ENCODE measurements around the gene DGKI. TPM values are rescaled to one million over a fixed set of nuclear protein-coding genes. Genes with fewer than 3 reads are reported as not detected.

Gene DGKI
- total RNA-seq, 1 experiment from 2014 or later: 0.55 TPM

DNA sequence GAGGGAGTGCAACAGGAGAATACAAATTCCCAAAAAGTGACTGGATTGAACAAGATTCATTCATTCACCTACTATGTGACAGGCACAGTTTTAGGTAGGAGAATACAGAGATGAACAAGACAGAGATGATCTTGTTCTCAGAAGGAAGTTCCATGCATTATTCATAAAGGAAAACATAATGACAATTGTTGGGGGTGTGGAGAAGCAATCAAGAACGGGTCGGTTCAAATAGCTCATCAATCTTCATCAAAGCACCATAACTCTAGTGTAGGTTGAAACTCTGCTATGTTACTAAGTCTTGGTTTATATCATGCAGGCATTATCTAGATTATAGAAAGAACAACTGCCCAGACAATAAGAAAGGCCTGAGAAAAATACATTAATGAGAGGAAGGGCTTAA is 243.7 kb downstream of the DGKI start:
- Histone ChIP-seq H3K23me2 (ENCODE audit: insufficient read length, low read depth, low read length, poor library complexity, severe bottlenecking) (no peaks in the 10 kb centered on the region), H2BK12ac (ENCODE audit: insufficient read length, low read depth, low read length) (no peak overlapping the region), H2BK5ac (ENCODE audit: insufficient read length, low read length) (no peak overlapping the region), H2BK20ac (ENCODE audit: low read depth, low read length, poor library complexity, severe bottlenecking) (no peak overlapping the region), H3T11ph (ENCODE audit: low read length) (no peak overlapping the region), H4K20me1 (ENCODE audit: control insufficient read depth, insufficient read depth, insufficient read length) (no peaks in the 10 kb centered on the region), H3K18ac (ENCODE audit: insufficient read length, low read depth, low read length) (no peak overlapping the region), H3K79me1 (ENCODE audit: insufficient read depth, low read depth, low read length, poor library complexity, severe bottlenecking) (no peaks in the 10 kb centered on the region), H3K79me2 (ENCODE audit: insufficient read depth, low read length) (no peaks in the 10 kb centered on the region), H2BK15ac (ENCODE audit: low read depth, low read length) (no peak overlapping the region), H4K5ac (ENCODE audit: insufficient read length, low read depth, low read length) (no peak overlapping the region), H3K4ac (ENCODE audit: low read depth, low read length) (no peak overlapping the region), H3K27me3 (ENCODE audit: insufficient read depth, low read length) (no peaks in the 10 kb centered on the region), H4K8ac (replicated peaks; ENCODE audit: insufficient read length, low read depth, low read length) (no peak overlapping the region), H4K91ac (ENCODE audit: insufficient read length, low read depth, low read length) (no peak overlapping the region), H2AK5ac (ENCODE audit: insufficient read length, low read length) (no peak overlapping the region), H3K4me1 (ENCODE audit: insufficient read depth, low read length) (no peaks in the 10 kb centered on the region), H3K56ac (ENCODE audit: insufficient read length, low read depth, low read length) (no peak overlapping the region), H3K4me2 (ENCODE audit: insufficient read depth, insufficient read length, low read length) (no peak overlapping the region), H3K9me3 (ENCODE audit: control insufficient read depth, low read depth, low read length) (no peaks in the 10 kb centered on the region), H3K14ac (ENCODE audit: insufficient read depth, low read length) (no peak overlapping the region), H3K23ac (ENCODE audit: insufficient read length, low read depth, low read length) (no peak overlapping the region), H2AFZ (ENCODE audit: low read length) (no peak overlapping the region), H2BK120ac (ENCODE audit: low read depth, low read length, poor library complexity, severe bottlenecking) (no peak overlapping the region), H3K27ac (ENCODE audit: insufficient read length, low read depth, low read length) (no peak overlapping the region), H3K9ac (ENCODE audit: extremely low read depth, insufficient read length, low read length) (no peak overlapping the region)
- no CpG with 5 or more reads among the region's 2 CpGs for WGBS (ENCODE audit: extremely low coverage, insufficient read length, low lambda C conversion rate)
- Mint-ChIP-seq H3K4me3 (no peak overlapping the region), H3K9me3 (no peaks in the 10 kb centered on the region), H3K36me3 (ENCODE audit: insufficient read depth in 1 of 3, low read depth in 3 of 3) (no peaks in the 10 kb centered on the region), H3K27me3 (ENCODE audit: low read depth) (no peaks in the 10 kb centered on the region), H3K27ac (no peak overlapping the region), H3K4me1 (no peaks in the 10 kb centered on the region)
- no peak for DNase-seq
- TF ChIP-seq, protein P1, sequence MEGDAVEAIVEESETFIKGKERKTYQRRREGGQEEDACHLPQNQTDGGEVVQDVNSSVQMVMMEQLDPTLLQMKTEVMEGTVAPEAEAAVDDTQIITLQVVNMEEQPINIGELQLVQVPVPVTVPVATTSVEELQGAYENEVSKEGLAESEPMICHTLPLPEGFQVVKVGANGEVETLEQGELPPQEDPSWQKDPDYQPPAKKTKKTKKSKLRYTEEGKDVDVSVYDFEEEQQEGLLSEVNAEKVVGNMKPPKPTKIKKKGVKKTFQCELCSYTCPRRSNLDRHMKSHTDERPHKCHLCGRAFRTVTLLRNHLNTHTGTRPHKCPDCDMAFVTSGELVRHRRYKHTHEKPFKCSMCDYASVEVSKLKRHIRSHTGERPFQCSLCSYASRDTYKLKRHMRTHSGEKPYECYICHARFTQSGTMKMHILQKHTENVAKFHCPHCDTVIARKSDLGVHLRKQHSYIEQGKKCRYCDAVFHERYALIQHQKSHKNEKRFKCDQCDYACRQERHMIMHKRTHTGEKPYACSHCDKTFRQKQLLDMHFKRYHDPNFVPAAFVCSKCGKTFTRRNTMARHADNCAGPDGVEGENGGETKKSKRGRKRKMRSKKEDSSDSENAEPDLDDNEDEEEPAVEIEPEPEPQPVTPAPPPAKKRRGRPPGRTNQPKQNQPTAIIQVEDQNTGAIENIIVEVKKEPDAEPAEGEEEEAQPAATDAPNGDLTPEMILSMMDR (conservative IDR thresholded peaks at IDR 0.05): no peak
